GM18861 (cell line): ENCODE data around the gene PTGDS.
A peak's percentile ranks its signal among the peaks of the same experiment; 100 is the strongest.

Source experiments
- ATAC-seq: cut with Tn5 transposase; IDR thresholded peaks from one replicate; pipeline ENCODE4 v1.9.1; 2021; ENCODE audit not compliant: unreplicated experiment

Gene PTGDS

GRCh38 chr9:137020771-137021567 lies 43.7 kb downstream of the PTGDS start:
- ATAC-seq = no peak

GRCh38 chr9:137021568-137021978 lies 44.3 kb downstream of the PTGDS start:
- no peak for ATAC-seq

- ATAC-seq = no peak
These were observed 44.8 kb downstream of the PTGDS start for GRCh38 chr9:137021979-137022661.

GRCh38 chr9:137022662-137023008 lies 45.3 kb downstream of the PTGDS start:
- ATAC-seq = no peak

- no peak for ATAC-seq
These were observed 45.9 kb downstream of the PTGDS start for GRCh38 chr9:137023157-137023556.

GRCh38 chr9:137023583-137023991 lies 46.3 kb downstream of the PTGDS start:
- ATAC-seq = no peak

- no peak for ATAC-seq
These were observed 48.2 kb downstream of the PTGDS start for GRCh38 chr9:137025517-137025966.

GRCh38 chr9:137026384-137026783 lies 49.1 kb downstream of the PTGDS start:
- ATAC-seq = no peak

GRCh38 chr9:137026828-137027227 lies 49.5 kb downstream of the PTGDS start:
- no peak for ATAC-seq

- no peak for ATAC-seq
These were observed 50.3 kb downstream of the PTGDS start, which contains the start of gene ABCA2 for GRCh38 chr9:137027369-137028262. TSS of gene ABCA2 (minus strand) at chr9:137028237. CDS start at chr9:137028140, 97 bp downstream.

GRCh38 chr9:137028263-137029057 lies 51.2 kb downstream of the PTGDS start:
- ATAC-seq = peak; percentile 27

GRCh38 chr9:137029058-137029936 lies 52.0 kb downstream of the PTGDS start:
- ATAC-seq = peak; percentile 31

- no peak for ATAC-seq
These were observed 52.7 kb downstream of the PTGDS start for GRCh38 chr9:137030006-137030405.

GRCh38 chr9:137030538-137031527 lies 53.5 kb downstream of the PTGDS start:
- no peak for ATAC-seq
